GM12878 (cell line): ENCODE measurements around the gene GLOD5. TPM values are rescaled to one million over a fixed set of nuclear protein-coding genes. Genes with fewer than 3 reads are reported as not detected.

ENCODE experiments used
- ATAC-seq: fragments of 200-7000 bp; cut with Tn5 transposase; 3 replicates; pipeline ENCODE4 v1.9.1; 2020; ENCODE audit warnings: mild to moderate bottlenecking, moderate library complexity
- BruUV-seq: library from RNA; stranded (reverse); fragments of 400-500 nt; replicated peaks from 2 replicates; lab custom pipeline; 2021; lab: Mats Ljungman, UMichigan
- CTCF ChIA-PET: fragments of 300-600 bp; sonication (Branson Sonifier 250); formaldehyde crosslinking; extraction: SDS; loops from one replicate; lab custom pipeline; 2021; ENCODE audit warnings: inconsistent platforms; lab: Yijun Ruan, JAX
- POLR2A ChIA-PET: fragments of 350-600 bp; formaldehyde crosslinking; extraction: SDS; loops from one replicate; lab custom pipeline; 2021; ENCODE audit warnings: inconsistent platforms; lab: Charles Lee
- RAD21 ChIA-PET: fragments of 300-600 bp; sonication (Branson Sonifier 250); formaldehyde crosslinking; loops from one replicate; lab custom pipeline; 2023; ENCODE audit warnings: antibody characterized with exemption; ENCODE audit not compliant: unreplicated experiment; lab: Charles Lee
- SMC1A ChIA-PET: fragments of 300-600 bp; sonication (Branson Sonifier 250); formaldehyde crosslinking; loops from one replicate; lab custom pipeline; 2023; ENCODE audit not compliant: unreplicated experiment, uncharacterized antibody; lab: Charles Lee
- DNase-seq: peaks from one replicate; pipeline ENCODE4 v3.0.0-alpha.2; 2011; ENCODE audit warnings: low read depth, low spot score
- FAIRE-seq: peaks from 3 replicates; lab custom pipeline; 2011; peaks lifted over from hg19 to GRCh38; lab: Jason Lieb, UNC
- H2AFZ ChIP-seq: 2 replicates; pipeline ENCODE4 v1.6.0; 2011; ENCODE audit warnings: low read depth, low read length, control low read depth; ENCODE audit not compliant: control insufficient read depth
- H3K27ac ChIP-seq: 2 replicates; pipeline ENCODE4 v1.5.1; 2011; ENCODE audit warnings: control low read depth; ENCODE audit not compliant: control insufficient read depth, insufficient read depth
- H3K27me3 ChIP-seq, 2 experiments: replicated peaks in 1 of 2; 2 replicates each; pipeline versions ENCODE4 v1.6.0 to v1.6.1; 2011; ENCODE audit warnings: low read length in 1 of 2; ENCODE audit not compliant: control insufficient read depth in 2 of 2, insufficient read depth in 2 of 2
- H3K36me3 ChIP-seq, 2 experiments: 2 replicates each; pipeline ENCODE4 v1.5.1; 2011; ENCODE audit warnings: low read length in 1 of 2; ENCODE audit not compliant: control insufficient read depth in 2 of 2, insufficient read depth in 2 of 2
- H3K4me1 ChIP-seq: 2 replicates; pipeline ENCODE4 v1.6.1; 2011; ENCODE audit warnings: mild to moderate bottlenecking, low read length, moderate library complexity, mixed read lengths; ENCODE audit not compliant: control insufficient read depth, insufficient read depth
- H3K4me2 ChIP-seq: 2 replicates; pipeline ENCODE4 v1.6.0; 2011; ENCODE audit warnings: control low read depth; ENCODE audit not compliant: control insufficient read depth, insufficient read depth
- H3K4me3 ChIP-seq: fragments of 200-600 bp; sonication (generic); 2 replicates; pipeline ENCODE4 v1.5.1; 2016
- H3K79me2 ChIP-seq: 2 replicates; pipeline ENCODE4 v1.6.0; 2011; ENCODE audit warnings: low read length; ENCODE audit not compliant: control insufficient read depth, insufficient read depth
- H3K9ac ChIP-seq: 2 replicates; pipeline ENCODE4 v1.8.0; 2011; ENCODE audit warnings: low read length, control low read depth, mixed read lengths; ENCODE audit not compliant: control insufficient read depth, insufficient read depth
- H3K9me3 ChIP-seq: replicated peaks from 3 replicates; pipeline ENCODE4 v1.5.1; 2011; ENCODE audit warnings: mild to moderate bottlenecking, low read length; ENCODE audit not compliant: control insufficient read depth, insufficient read depth
- H4K20me1 ChIP-seq: 2 replicates; pipeline ENCODE4 v1.6.0; 2011; ENCODE audit not compliant: control insufficient read depth, insufficient read depth
- ATF7 ChIP-seq: fragments of 450-650 bp; IDR thresholded peaks from 2 replicates; pipeline ENCODE4 v1.6.1; 2016; ENCODE audit warnings: low read depth, mild to moderate bottlenecking
- EGR1 ChIP-seq, 2 experiments: IDR thresholded peaks; 1 replicate in 1 of 2; 2 replicates in 1 of 2; pipeline ENCODE4 v1.6.1; 2011 to 2012; ENCODE audit warnings: low read depth in 2 of 2, low read length in 2 of 2, borderline replicate concordance in 1 of 2, mild to moderate bottlenecking in 1 of 2, moderate library complexity in 1 of 2
- KAT2A ChIP-seq: conservative IDR thresholded peaks from 2 replicates; pipeline ENCODE4 v1.6.1; 2011; ENCODE audit warnings: low read depth, low read length; ENCODE audit not compliant: control insufficient read depth
- RCOR1 ChIP-seq: conservative IDR thresholded peaks from 2 replicates; pipeline ENCODE4 v1.6.1; 2012; ENCODE audit warnings: low read depth, low read length, improper control_type of control experiment
- RFX5 ChIP-seq: IDR thresholded peaks from 2 replicates; pipeline ENCODE4 v1.6.1; 2011; ENCODE audit warnings: low read depth, low read length, improper control_type of control experiment
- STAT3 ChIP-seq: IDR thresholded peaks from 2 replicates; pipeline ENCODE4 v1.6.1; 2011; ENCODE audit warnings: low read depth, low read length, improper control_type of control experiment
- TCF12 ChIP-seq: IDR thresholded peaks from 2 replicates; pipeline ENCODE4 v1.6.1; 2011; ENCODE audit warnings: low read depth, mild to moderate bottlenecking, low read length
- TCF3 ChIP-seq: IDR thresholded peaks from 2 replicates; pipeline ENCODE4 v1.6.1; 2012; ENCODE audit warnings: low read depth, mild to moderate bottlenecking, low read length, borderline replicate concordance; ENCODE audit not compliant: insufficient read depth
- WGBS: methylation state at CpG from one replicate; pipeline ENCODE4 v1.1.6; 2016; ENCODE audit warnings: low lambda C conversion rate; ENCODE audit not compliant: insufficient replicate concordance, insufficient coverage; ENCODE audit errors: missing lambda C conversion rate; 5-methylcytosine and 5-hydroxymethylcytosine counted together
- in situ Hi-C: fragments of 300-500 bp; cut with MboI; formaldehyde crosslinking; loops from 9 replicates; pipeline ENCODE4 v1.14.3; 2018; ENCODE audit warnings: mixed read lengths
- intact Hi-C: fragments of 100-400 bp; cut with micrococcal nuclease; formaldehyde crosslinking; loops from one replicate; pipeline ENCODE4 v1.14.2; 2022; ENCODE audit not compliant: unreplicated experiment
- polyA plus RNA-seq, 11 experiments: library from polyadenylated mRNA; depleted of rRNA in 4 of 11; unstranded in 6 of 11; stranded (reverse) in 5 of 11; fragments of >200 nt; fragmentation: Nextera tagmentation in 4 of 11; fragmentation: Illumina TruSeq in 1 of 11; extraction: Ambion mirVana in 4 of 11; extraction: Trizol in 1 of 11; gene quantifications; 1 replicate in 1 of 11; 2 replicates in 10 of 11; pipeline versions ENCODE4 v1.2.1 to v1.2.3, GENCODE V29; 2011 to 2016; ENCODE audit warnings: inconsistent platforms in 2 of 11, missing spikeins in 2 of 11, low read depth in 1 of 11
- total RNA-seq, 4 experiments: library from RNA; depleted of rRNA in 3 of 4; stranded (reverse); fragments of >200 nt in 3 of 4; fragmentation: Illumina TruSeq in 1 of 4; extraction: Trizol in 1 of 4; gene quantifications; 2 replicates each; pipeline versions ENCODE4 v1.2.1 to v1.2.3, GENCODE V29; 2013 to 2021
- TF ChIP-seq, protein P1 (sequence below): fragments of 450-650 bp; IDR thresholded peaks from 2 replicates; pipeline ENCODE4 v1.6.1; 2016; ENCODE audit warnings: mild to moderate bottlenecking

The GLOD5 gene
- total and polyA plus RNA-seq, 10 of the 15 experiments (the other 5 are each of a cell fraction or from before 2014, with no cell fraction given), result not detected

DNA sequence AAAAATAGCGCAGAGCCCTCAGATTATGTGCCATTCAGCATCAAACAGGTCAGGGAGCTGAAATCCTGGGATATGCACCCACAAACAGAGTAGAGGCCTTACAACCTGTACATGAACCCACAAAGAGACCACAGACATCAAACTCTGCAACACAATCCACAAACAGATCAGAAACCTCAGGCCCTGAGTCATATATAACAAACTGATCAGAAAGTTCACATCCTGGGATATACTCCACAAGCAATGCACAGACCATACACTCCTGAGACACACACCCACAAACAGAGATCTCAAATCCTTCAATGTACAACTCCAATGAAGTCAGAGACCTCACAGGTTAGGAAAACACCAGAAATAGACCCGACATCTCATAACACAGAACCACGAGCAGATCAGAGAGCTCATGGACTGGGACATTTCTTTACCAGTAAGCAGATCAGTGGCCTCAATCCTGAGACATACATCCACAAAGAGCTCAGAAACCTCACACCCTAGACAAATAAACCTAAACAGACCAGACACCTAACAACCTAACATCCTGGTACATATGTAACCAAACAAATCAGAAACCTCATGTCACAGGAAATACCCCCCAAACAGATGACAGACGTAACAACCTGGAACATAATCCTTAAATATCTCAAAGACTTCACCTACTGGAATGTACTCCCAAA is 40.8 kb upstream of the GLOD5 start:
- H3K4me2 ChIP-seq, result no peak overlapping the region
- ChIA-PET CTCF (no interaction called here), POLR2A (no interaction called here)
- in situ Hi-C loops, result no loop called here
- H3K4me1 ChIP-seq, result no peaks in the 10 kb centered on the region
- WGBS, result 22% methylated on average over 4 of the region's 4 CpGs
- FAIRE-seq, result no peak
- TF ChIP-seq, protein P1, sequence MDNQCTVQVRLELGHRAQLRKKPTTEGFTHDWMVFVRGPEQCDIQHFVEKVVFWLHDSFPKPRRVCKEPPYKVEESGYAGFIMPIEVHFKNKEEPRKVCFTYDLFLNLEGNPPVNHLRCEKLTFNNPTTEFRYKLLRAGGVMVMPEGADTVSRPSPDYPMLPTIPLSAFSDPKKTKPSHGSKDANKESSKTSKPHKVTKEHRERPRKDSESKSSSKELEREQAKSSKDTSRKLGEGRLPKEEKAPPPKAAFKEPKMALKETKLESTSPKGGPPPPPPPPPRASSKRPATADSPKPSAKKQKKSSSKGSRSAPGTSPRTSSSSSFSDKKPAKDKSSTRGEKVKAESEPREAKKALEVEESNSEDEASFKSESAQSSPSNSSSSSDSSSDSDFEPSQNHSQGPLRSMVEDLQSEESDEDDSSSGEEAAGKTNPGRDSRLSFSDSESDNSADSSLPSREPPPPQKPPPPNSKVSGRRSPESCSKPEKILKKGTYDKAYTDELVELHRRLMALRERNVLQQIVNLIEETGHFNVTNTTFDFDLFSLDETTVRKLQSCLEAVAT, result no peak
- TF ChIP-seq RCOR1 (no peak), EGR1 (IDR thresholded peaks at IDR 0.05; ENCODE audit: borderline replicate concordance in 1 of 2, low read depth in 2 of 2, low read length in 2 of 2) (no peak), ATF7 (no peak), RFX5 (no peak), KAT2A (no peak), TCF12 (no peak), TCF3 (no peak), STAT3 (no peak)
- TF ChIP-seq, all 136 proteins: peak for 0
- Histone ChIP-seq H3K9me3 (no peaks in the 10 kb centered on the region; the same call in 2 of the 3 replicates), H2AFZ (no peak overlapping the region), H3K9ac (no peak overlapping the region), H3K27me3 (no peaks in the 10 kb centered on the region), H3K79me2 (no peaks in the 10 kb centered on the region), H3K27ac (no peak overlapping the region), H4K20me1 (no peaks in the 10 kb centered on the region), H3K36me3 (no peaks in the 10 kb centered on the region), H3K4me3 (no peak overlapping the region)
- DNase-seq (no peak), ATAC-seq (no peak)
- SMC1A ChIA-PET, result no interaction called here
- intact Hi-C loops, result no loop called here
- BruUV-seq, result no TSS peak
- RAD21 ChIA-PET, result no interaction called here
